ENCODE data around the gene PDE4A. TPM values are rescaled to one million over a fixed set of nuclear protein-coding genes. Genes with fewer than 3 reads are reported as not detected.

PDE4A gene
- total and polyA plus RNA-seq, 2 of the 13 experiments (the other 11 are each of a cell fraction or from before 2014, with no cell fraction given) = 1.1 to 4.1 TPM

DNA sequence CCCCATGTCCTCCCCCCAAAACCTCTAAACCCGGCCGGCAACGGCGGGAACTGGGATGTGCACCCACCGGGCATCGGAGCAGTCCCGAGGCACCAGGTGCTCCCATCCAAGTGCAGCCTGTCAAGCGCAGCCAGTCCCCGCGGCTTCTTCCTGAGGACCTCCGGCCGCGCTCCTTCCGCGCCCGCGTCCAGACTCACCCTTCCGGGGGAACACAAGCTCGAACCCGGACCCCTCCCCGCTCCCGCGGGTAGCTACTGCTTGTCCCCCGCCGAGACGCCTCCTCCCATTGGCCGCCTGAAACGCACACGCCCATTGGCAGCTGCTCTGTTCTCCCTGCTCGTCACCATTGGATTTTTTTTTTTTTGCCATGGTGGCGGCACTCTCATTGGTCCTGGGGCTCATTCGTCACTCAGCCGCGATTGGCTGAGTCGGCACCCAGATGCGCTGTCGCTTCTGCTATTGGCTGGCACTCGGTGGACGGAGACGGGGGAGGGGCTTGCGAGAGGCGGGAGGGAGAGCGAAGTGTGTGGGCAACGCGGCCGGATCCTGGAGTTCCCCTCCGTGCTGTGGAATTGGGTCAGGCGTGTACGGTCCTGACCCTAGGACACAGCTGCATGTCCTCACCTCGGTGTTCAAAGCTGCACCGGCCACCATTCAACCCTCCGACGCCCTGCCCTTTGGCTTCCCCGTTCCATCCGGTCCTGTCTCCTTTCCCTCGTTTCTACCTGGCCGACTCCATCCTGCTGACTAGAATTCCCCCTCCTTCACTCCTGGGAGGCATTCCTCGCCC, 39.8 kb upstream of the PDE4A start, which contains the start of gene TYK2:
Gene TYK2 (minus strand): TSS at position 260 of the 790 bp plus-strand sequence. CDS start 2,166 bp downstream, outside the sequence.
- WGBS (ENCODE audit: low lambda C conversion rate) = under 1% methylated on average over 46 of the region's 58 CpGs
- in situ Hi-C loops (cut with HindIII; ENCODE audit: extremely low pct_ligation_motif_present, low pct_unique_long_range_greater_than_20kb) (loop anchor here (5.0 kb wide), 1 partner anchor 43 kb away; the partner anchor contains the start of gene ICAM3), intact Hi-C loops (cut with micrococcal nuclease; ENCODE audit: unreplicated experiment) (no loop called here)
- POLR2A ChIA-PET = interaction anchor here (0.6 to 3.9 kb wide), 17 partner anchors 8 to 186 kb away, joined by 3 to 61 read pairs (median 5); partner anchors contain the start of genes CDC37, DNMT1, FDX2 and ICAM1
- H3K27ac ChIP-seq (ENCODE audit: extremely low read length, insufficient read depth, low read length) = peak within 1 kb of the TSS; percentile 80
- peak within 1 kb of the TSS; percentile 82 for H3K9ac ChIP-seq (ENCODE audit: insufficient read depth, low read depth, low read length)
- H3K4me3 ChIP-seq (replicated peaks in 1 of 3; ENCODE audit: insufficient read depth in 1 of 3, low read depth in 2 of 3, low read length in 3 of 3) = peak within 1 kb of the TSS; percentile 90 to 98 (median 91)
- CTCF ChIA-PET (ENCODE audit: low intra/inter-chr PET ratio, low total read pairs) = no interaction called here
- H3K79me2 ChIP-seq (ENCODE audit: insufficient read depth, low read length) = peaks cover 8% of the 10 kb centered on the region
- ATAC-seq (peak; percentile 93), FAIRE-seq (peak; percentile 95), DNase-seq (ENCODE audit: low spot score) (peak; percentile 97)
- no TSS peak for BruUV-seq (replicated peaks)
- H3K36me3 ChIP-seq (replicated peaks in 1 of 2; ENCODE audit: control insufficient read depth in 1 of 2, insufficient read depth in 2 of 2, low read length in 2 of 2) = peaks cover 5 to 9% of the 10 kb centered on the region in 2 experiments; a peak in 3 of 5 replicates
- H2AFZ ChIP-seq (ENCODE audit: low read length) = peak within 1 kb of the TSS; percentile 68
- H3K9me3 ChIP-seq (ENCODE audit: low read length) = no peaks in the 10 kb centered on the region
- H3K4me1 ChIP-seq (ENCODE audit: insufficient read depth, low read length) = peaks cover 39% of the 10 kb centered on the region
- no peaks in the 10 kb centered on the region; a peak in 1 of 5 replicates for H3K27me3 ChIP-seq (ENCODE audit: control insufficient read depth in 1 of 2, insufficient read depth in 2 of 2, low read length in 2 of 2)
- peak within 1 kb of the TSS; percentile 94 for H3K4me2 ChIP-seq (ENCODE audit: low read depth, low read length)
- no peaks in the 10 kb centered on the region for H4K20me1 ChIP-seq (ENCODE audit: insufficient read depth, low read length)
- TF ChIP-seq FLYWCH1 (CRISPR knock-in tag; IDR thresholded peaks at IDR 0.05) = no peak
- no peak for TF ChIP-seq SRF (IDR thresholded peaks at IDR 0.05; ENCODE audit: low read depth, low read length)
- TF ChIP-seq SIX1 (CRISPR knock-in tag; IDR thresholded peaks at IDR 0.05; ENCODE audit: borderline replicate concordance) = no peak
- TF ChIP-seq HOXA3 (CRISPR knock-in tag; IDR thresholded peaks at IDR 0.05) = peak; percentile 46; the same call in 1 of the 2 replicates
- no peak for TF ChIP-seq ZNF562 (CRISPR knock-in tag; IDR thresholded peaks at IDR 0.05; ENCODE audit: borderline replicate concordance)
- TF ChIP-seq ZIK1 (CRISPR knock-in tag; IDR thresholded peaks at IDR 0.05; ENCODE audit: borderline replicate concordance, low read depth) = peak; percentile 16; the same call in 1 of the 2 replicates
- TF ChIP-seq PATZ1 (CRISPR knock-in tag; IDR thresholded peaks at IDR 0.05) = peak; percentile 79
- no peak; the same call in 1 of the 2 replicates for TF ChIP-seq XBP1 (CRISPR knock-in tag; IDR thresholded peaks at IDR 0.05)
- 0 out of 2 replicates have a peak, but pooled peaks have one; percentile 25 for TF ChIP-seq ZNF343 (CRISPR knock-in tag; IDR thresholded peaks at IDR 0.05)
- TF ChIP-seq SP5 (CRISPR knock-in tag; IDR thresholded peaks at IDR 0.05; ENCODE audit: borderline replicate concordance, low read depth) = peak; percentile 29; the same call in 1 of the 2 replicates
- TF ChIP-seq ZNF101 (CRISPR knock-in tag; IDR thresholded peaks at IDR 0.05; ENCODE audit: borderline replicate concordance, low read depth) = no peak
- TF ChIP-seq ZSCAN22 (CRISPR knock-in tag; IDR thresholded peaks at IDR 0.05) = no peak
- TF ChIP-seq ATAD3A (CRISPR knock-in tag; IDR thresholded peaks at IDR 0.05) = no peak
- TF ChIP-seq ZNF574 (CRISPR knock-in tag; IDR thresholded peaks at IDR 0.05) = peak; percentile 62
- no peak for TF ChIP-seq EZH2 (conservative IDR thresholded peaks at IDR 0.05; ENCODE audit: low read depth, low read length)
- no peak for TF ChIP-seq ZFP36 (IDR thresholded peaks at IDR 0.05; ENCODE audit: borderline replicate concordance, low read depth, low read length, partially characterized antibody)
- TF ChIP-seq NFE2L1 (CRISPR knock-in tag; IDR thresholded peaks at IDR 0.05; ENCODE audit: borderline replicate concordance) = no peak
- TF ChIP-seq ZNF660 (CRISPR knock-in tag; IDR thresholded peaks at IDR 0.05; ENCODE audit: borderline replicate concordance, low read depth) = no peak
- TF ChIP-seq PRMT3 (CRISPR knock-in tag; IDR thresholded peaks at IDR 0.05; ENCODE audit: borderline replicate concordance, low read depth) = no peak
